ENCODE data around the gene SEPTIN10.
A peak's percentile ranks its signal among the peaks of the same experiment; 100 is the strongest.
"Not testable (repeated sequence)": the region's sequence is repeated elsewhere in the genome, so short reads cannot be mapped to it uniquely, and the experiment has no call there.

The SEPTIN10 gene

DNA sequence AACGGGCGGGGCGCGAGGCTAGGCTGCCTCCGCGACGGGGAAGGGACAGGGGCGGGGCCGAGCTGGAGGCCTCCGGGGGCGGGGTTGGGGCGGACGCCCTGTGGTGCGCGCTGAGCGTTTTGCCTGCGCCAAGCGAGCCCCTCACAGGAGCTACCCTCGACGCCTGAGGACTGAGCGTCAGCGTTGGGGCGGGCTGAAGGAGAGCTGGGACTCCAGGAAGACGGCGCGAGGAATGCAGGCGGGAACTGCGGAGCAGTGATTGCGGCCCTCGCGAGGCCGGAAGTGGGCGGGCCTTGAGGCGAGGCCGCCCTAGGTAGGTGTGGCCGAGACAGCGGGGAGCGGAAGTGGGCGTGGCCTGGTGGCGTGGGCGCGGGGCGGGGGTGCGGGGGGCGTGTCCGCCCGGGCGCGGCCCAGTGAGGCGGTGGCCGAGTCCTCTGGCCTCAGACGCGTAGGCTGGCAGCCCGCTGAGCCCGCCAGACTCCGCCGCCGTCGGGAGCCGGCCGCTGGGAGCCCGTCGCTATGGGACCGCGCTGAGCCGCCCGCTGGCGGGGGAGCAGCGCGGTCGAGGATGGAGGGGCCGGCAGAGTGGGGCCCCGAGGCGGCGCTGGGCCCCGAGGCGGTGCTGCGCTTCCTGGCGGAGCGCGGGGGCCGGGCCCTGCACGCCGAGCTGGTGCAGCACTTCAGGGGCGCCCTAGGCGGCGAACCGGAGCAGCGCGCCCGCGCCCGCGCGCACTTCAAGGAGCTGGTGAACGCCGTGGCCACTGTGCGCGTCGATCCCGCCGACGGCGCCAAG lies at the start of gene SEPTIN10, which contains the start of gene SOWAHC:
Gene SEPTIN10, minus strand, starts transcription at position 45 of the 793 bp plus-strand sequence. CDS start 139 bp downstream, outside the sequence.
Gene SOWAHC, plus strand, starts transcription at position 443 of the 793 bp plus-strand sequence. Its CDS starts 126 bp downstream, at position 569.
- DNase-seq (ENCODE audit: low read depth, low spot score), result peak; percentile 94

GRCh38 chr2:109662889-109663288 lies 49.1 kb upstream of the SEPTIN10 start:
- no peak for DNase-seq (ENCODE audit: low read depth, low spot score)

- no peak for DNase-seq (ENCODE audit: low read depth, low spot score)
Measured at GRCh38 chr2:109660046-109660860, 46.5 kb upstream of the SEPTIN10 start.

DNA sequence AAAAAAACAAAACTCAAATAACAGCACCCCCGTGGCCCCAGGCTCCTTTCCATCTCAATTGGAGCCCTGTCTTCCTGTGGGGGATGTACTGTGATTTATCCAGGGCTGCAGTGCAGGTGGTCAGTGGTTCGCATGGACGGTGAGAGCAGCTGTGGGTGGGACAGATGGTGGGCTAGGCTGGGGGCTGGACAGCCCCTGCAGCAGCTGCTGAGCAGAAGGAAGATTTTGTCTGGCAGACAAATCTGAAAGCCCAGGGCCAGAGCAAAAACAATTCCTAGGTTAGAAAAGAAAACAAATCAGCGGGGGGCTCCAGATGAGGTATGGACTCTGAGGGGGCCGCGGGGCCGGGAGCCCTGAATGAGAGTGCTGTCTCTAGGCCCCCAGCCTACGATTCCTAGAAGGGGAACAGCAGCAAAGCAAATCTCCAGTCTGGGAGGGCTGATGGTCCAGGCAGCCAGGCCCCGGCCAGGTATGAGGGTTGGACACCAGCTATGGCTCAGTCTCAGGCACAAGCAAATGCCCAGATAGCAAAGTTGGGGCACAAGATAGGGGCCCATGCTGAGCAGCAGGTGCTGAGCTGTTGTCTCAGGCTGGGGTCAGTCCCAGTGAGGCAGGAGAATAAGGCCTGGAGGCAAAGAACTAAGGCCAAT lies 45.8 kb upstream of the SEPTIN10 start:
- DNase-seq (ENCODE audit: low read depth, low spot score), result no peak

GRCh38 chr2:109655287-109655686 lies 41.5 kb upstream of the SEPTIN10 start:
- DNase-seq (ENCODE audit: low read depth, low spot score), result no peak

DNA sequence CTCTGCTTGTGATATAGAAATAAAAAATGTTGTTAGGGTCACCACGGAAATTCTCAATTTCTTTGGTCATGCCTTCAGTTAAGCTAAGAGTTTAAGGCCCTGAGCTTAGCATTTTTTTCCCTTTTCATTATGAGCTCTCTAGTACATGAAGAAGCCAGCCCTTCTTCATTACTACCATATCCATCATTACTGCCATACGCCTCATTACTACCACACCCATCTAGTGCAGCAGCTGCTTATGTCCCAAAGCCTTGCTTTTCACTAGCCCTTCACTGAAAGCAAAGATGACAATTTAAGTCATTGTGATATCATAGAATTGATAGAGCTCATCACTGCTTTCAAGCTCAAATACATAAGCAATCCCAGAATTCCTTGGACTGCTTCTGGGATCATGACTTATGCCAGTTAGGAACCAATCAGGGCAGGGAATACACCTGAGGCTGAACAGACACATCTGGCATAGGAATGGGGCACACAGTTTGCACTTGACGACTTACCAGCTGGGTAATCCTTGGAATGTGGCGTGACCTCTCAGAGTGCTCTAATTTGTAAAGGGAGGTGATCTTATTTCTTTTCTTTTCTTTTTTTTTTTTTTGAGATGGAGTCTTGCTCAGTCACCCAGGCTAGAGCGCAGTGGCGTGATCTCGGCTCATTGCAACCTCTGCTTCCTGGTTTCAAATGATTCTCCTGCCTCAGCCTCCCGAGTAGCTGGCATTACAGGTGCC lies 40.7 kb upstream of the SEPTIN10 start:
- DNase-seq (ENCODE audit: low read depth, low spot score), result no peak

DNA sequence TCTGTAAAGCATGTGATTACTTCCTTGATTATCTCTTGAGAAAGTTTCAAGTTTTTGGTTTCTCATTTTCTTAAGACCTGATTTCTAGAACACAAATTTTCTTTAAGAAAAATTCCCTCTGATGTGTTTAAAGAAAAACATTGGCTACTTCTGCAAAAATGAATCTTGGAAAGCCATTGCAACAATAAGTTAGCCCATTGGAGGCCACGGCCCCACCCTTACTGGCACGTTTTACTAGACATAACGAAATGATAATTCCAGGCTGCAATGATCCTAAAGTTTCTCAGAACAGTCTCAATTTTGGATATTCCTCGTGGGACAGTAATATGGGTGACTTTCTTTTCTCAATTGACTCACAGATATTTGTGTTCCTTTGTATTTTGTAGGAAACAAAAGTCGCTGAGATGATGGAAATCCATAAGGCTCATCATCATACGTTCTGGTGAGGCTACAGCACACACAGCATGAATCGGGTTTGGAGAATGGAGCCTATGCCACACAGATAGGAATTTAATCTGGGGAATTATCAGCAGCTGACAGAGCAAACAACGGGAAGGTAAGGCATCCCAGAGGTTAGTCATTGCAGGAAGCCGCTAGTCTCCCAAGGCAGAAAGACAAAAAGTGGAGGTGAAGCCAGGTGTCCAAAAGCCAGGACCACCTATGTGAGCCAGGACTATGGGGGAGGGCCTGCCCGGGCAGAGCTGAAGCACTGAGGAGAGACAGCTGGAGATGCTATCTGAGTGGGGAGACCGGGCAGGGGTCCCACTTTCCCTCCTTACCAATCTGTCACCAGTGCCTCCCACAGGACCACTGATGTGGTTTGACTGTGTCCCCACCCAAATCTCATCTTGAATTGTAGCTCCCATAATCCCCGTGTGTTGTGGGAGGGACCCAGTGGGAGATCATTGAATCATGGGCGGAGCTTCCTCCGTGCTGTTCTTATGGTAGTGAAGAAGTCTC lies 36.2 kb upstream of the SEPTIN10 start:
- DNase-seq (ENCODE audit: low read depth, low spot score), result no peak

DNA sequence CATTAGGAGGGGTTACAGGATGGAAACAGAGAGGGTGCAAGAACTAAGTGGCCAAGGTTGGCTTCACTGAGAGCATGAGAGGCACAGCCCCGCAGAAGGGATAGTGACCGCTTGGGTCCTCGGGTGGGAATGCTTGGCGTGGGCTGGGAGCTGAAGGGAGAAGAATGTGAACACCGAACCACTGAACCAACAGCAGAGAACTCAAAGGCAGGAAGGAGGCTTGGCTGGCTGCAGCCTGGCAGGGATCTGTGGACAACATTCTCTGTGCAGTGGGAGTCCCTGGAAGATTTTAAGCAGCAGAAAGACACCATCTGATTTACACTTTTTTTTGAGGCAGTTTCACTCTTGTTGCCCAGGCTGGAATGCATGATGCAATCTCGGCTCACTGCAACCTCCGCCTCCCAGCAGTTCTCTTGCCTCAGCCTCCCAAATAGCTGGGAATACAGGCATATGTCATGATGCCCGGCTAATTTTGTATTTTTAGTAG lies 34.3 kb upstream of the SEPTIN10 start:
- DNase-seq (ENCODE audit: low read depth, low spot score), result no peak

- no peak for DNase-seq (ENCODE audit: low read depth, low spot score)
Measured at GRCh38 chr2:109647636-109648035, 33.9 kb upstream of the SEPTIN10 start.

GRCh38 chr2:109646961-109647360 lies 33.2 kb upstream of the SEPTIN10 start:
- DNase-seq (ENCODE audit: low read depth, low spot score), result no peak

- DNase-seq (ENCODE audit: low read depth, low spot score), result no peak
Measured at GRCh38 chr2:109645412-109646184, 31.8 kb upstream of the SEPTIN10 start.

- DNase-seq (ENCODE audit: low read depth, low spot score), result no peak
Measured at GRCh38 chr2:109644571-109645275, 31.0 kb upstream of the SEPTIN10 start.

DNA sequence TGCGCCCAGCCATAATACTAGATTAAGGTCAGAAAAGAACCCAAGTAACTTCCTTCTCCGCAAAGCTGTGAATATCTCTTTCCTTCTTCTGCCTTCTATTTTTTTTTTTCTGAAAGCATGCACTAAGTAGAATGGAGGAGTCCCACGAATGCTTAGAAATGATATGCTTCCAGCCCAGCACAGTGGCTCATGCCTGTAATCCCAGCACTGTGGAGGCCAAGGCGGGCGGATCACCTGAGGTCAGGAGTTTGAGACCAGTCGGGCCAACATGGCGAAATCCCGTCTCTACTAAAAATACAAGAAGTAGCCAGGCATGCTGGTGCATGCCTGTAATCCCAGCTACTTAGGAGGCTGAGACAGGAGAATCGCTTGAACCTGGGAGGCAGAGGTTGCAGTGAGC lies 26.2 kb upstream of the SEPTIN10 start:
- not testable (repeated sequence) for DNase-seq (ENCODE audit: low read depth, low spot score)

DNA sequence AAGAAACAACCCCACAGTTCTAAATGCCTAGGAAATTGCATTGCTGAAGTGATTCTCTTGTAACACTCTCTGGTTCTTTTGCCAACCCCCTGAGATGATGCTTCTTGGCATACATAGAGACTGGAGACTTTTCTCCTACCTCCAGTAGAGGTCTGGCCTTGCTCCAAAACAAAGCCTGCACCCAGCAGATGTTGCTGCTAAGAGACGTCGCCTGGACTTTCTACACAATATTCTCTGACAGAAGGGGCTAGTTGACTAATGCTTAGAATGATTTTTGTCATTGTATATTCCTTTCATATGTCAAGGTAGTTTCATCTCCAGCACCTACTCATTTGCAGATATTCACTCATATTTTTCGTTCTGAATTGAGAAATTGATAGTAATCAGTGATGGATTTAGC lies 25.0 kb upstream of the SEPTIN10 start:
- DNase-seq (ENCODE audit: low read depth, low spot score), result no peak

DNA sequence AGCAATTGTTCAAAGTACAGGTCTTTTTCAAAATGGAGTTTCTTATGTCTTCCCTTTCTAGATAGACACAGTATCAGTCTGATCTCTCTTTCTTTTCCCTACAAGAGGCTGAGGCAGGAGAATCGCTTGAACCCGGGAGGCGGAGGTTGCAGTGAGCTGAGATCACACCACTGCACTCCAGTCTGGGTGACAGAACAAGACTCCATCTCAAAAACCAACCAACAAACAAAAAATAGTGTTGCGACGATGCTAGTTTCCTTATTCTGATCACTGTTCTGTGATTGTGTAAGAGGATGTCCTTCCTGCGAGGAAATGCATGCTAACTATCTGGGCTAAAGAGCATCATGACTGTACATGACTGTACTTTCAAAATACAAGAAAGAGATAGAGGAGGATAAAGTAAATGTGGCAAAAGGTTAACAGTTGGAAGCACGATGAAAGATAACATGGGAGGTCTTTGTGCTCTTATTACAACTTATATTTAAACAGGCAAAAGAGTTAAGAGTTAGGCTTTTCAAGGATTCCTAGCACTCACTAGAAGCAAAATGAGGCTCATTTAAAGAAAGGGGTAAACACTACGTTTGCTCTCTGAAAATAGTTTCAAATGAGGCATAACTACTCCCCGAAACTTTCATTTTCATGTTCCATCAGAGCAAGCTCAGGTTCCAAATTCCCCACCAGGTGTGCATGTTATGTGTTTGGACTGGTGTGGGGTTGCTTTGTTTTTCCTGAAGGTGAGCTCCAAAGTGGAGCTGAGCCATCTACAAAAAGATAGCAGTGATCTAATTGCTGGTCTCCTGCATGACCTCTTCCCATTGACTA lies 24.2 kb upstream of the SEPTIN10 start:
- no peak for DNase-seq (ENCODE audit: low read depth, low spot score)

DNA sequence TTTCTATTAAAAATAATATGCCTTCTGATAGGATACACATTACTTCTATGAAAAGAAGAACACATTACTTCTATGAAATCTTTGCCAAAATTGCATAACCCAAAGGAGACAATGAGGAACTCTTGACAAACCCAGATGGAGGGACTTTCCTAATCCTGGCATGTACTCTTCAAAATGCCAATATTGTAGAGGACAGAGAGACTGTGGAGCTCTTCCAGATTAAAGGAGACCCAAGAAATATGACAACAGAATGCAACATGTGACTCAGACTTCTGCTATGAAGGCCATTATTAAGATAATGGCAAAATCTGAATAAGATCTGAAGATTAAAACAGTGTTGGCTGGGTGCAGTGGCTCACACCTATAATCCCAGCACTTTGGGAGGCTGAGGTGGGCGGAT lies 22.6 kb upstream of the SEPTIN10 start:
- DNase-seq (ENCODE audit: low read depth, low spot score), result no peak

DNA sequence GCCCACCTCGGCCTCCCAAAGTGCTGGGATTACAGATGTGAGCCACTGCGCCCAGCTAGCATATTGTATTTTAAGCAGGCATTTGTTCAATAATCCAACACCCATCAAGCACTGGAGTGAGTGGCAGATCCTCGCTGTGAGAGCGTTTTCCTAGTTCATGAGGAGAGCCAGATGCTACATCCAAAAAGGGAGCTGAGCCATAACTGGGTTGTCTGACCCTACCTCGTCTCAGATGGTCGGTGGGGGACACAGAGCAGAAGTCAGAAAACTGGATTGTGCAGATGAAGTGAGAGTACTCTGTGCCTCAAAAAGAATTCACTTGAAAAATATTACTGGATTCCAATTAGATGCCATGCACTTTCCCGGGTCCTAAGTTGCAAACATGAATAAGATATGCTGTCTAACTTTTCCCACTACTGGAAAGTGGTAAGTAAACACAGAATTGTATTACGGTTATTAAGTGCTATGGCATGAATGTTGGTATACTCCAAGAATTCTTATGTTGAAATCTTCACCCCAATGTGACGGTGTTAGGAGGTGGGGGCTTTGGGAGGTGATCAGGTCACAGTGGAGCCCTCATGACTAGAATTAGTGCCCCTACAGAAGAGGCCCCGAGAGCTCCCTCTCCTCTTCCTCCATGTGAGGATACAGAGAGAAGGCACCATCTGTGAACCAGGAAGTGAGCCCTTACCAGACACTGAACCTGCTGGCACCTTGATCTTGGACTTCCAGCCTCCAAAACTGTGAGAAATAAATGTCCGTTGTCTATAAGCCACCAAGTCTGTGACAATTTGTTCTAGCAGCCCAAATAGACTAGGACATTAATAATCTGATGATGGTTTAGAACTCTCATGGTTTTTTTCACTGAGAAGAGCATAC lies 21.9 kb upstream of the SEPTIN10 start:
- no peak for DNase-seq (ENCODE audit: low read depth, low spot score)
